ENCODE results near the gene PCBP4.

The PCBP4 gene

GRCh38 chr3:51940648-51941462, 26.4 kb downstream of the PCBP4 start:
- no peak for TF ChIP-seq CTCF (IDR thresholded peaks at IDR 0.05; ENCODE audit: low read depth, low read length)
- peak overlapping the region; percentile 91 for H3K4me3 ChIP-seq (ENCODE audit: low read depth, low read length)

GRCh38 chr3:51938780-51939425, 28.4 kb downstream of the PCBP4 start:
- TF ChIP-seq CTCF (IDR thresholded peaks at IDR 0.05; ENCODE audit: low read depth, low read length), result no peak
- no peak overlapping the region for H3K4me3 ChIP-seq (ENCODE audit: low read depth, low read length)

- no peak for TF ChIP-seq CTCF (IDR thresholded peaks at IDR 0.05; ENCODE audit: low read depth, low read length)
- no peak overlapping the region for H3K4me3 ChIP-seq (ENCODE audit: low read depth, low read length)
Observed at GRCh38 chr3:51937611-51938450, 29.4 kb downstream of the PCBP4 start.

GRCh38 chr3:51937014-51937413, 30.2 kb downstream of the PCBP4 start:
- no peak for TF ChIP-seq CTCF (IDR thresholded peaks at IDR 0.05; ENCODE audit: low read depth, low read length)
- H3K4me3 ChIP-seq (ENCODE audit: low read depth, low read length), result no peak overlapping the region

- no peak overlapping the region for H3K4me3 ChIP-seq (ENCODE audit: low read depth, low read length)
- TF ChIP-seq CTCF (IDR thresholded peaks at IDR 0.05; ENCODE audit: low read depth, low read length), result no peak
Observed at GRCh38 chr3:51935886-51936755, 31.1 kb downstream of the PCBP4 start.

- H3K4me3 ChIP-seq (ENCODE audit: low read depth, low read length), result no peak overlapping the region
- TF ChIP-seq CTCF (IDR thresholded peaks at IDR 0.05; ENCODE audit: low read depth, low read length), result no peak
Observed at GRCh38 chr3:51934991-51935885, 32.0 kb downstream of the PCBP4 start.
